Fibroblast of skin of back (primary cell): ENCODE data around the gene MYO5C. TPM values are rescaled to one million over a fixed set of nuclear protein-coding genes. Genes with fewer than 3 reads are reported as not detected.

ENCODE experiments used
- DNase-seq: peaks from one replicate; pipeline ENCODE4 v3.0.0-alpha.2; 2013
- polyA plus RNA-seq, 2 experiments: library from polyadenylated mRNA; unstranded; fragments of 120-200 nt; gene quantifications; one replicate each; pipeline ENCODE4 v1.2.1, GENCODE V29; 2013; ENCODE audit not compliant: insufficient read length in 2 of 2

The MYO5C gene
- 0.25 TPM for polyA plus RNA-seq (2013, experiment 1 of 2; ENCODE audit: insufficient read length)
- 0.17 TPM for polyA plus RNA-seq (2013, experiment 2 of 2; ENCODE audit: insufficient read length)

DNA sequence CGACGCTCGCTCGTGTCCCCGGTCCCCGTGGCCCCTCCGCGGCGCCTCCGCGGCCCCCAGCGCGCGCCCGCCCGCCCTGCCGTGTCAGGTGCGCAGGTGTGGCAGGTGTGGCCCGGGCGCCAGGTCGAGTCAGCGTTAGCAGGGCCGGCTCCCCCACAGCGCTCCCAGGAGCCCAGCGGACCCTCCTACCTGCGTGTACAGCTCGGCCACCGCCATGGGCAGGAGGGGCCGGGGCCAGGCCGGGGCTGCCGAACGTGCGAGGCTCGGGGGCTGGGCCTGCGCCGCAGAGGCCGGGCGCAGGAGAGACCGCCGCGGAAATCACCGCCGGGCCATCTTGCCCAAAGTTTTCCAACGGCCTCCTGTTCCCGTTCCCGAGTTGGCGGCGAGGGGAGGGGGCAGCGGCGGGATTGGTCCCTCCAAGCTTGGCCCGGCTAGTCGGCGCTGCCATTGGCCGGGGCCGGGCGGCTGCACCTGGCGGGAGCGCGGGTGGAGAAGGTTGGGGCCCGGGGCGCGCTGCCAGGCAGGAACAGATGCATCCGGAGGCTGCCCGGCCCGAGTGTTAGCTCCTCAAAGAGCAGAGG, at the start of gene MYO5C:
Gene MYO5C (minus strand): TSS at position 384 of the 581 bp plus-strand sequence. CDS start 168 bp downstream, at position 216.
- DNase-seq = peak; percentile 7

DNA sequence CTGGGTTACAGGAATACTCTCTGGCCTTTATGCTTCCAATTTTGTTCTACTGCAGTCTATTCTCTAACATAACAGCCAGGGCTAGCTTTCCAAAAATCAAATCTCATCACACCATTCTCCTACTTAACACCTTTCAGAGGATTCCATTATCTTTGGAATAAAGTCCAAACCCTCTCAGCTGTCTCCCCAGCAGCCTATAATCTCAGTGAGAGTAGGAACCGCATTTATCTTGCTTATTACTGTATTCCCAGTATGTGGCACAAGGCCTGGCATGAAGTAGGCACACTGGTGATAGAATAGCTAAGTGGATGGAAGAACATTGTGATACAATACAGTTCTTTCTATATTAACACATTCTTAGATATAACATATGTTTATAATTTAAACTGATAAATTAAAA, 49.0 kb upstream of the MYO5C start:
- DNase-seq = no peak

- DNase-seq = peak; percentile 31
Observed at GRCh38 chr15:52343831-52344230, 48.2 kb upstream of the MYO5C start.

GRCh38 chr15:52340093-52340492, 44.5 kb upstream of the MYO5C start:
- DNase-seq = no peak

DNA sequence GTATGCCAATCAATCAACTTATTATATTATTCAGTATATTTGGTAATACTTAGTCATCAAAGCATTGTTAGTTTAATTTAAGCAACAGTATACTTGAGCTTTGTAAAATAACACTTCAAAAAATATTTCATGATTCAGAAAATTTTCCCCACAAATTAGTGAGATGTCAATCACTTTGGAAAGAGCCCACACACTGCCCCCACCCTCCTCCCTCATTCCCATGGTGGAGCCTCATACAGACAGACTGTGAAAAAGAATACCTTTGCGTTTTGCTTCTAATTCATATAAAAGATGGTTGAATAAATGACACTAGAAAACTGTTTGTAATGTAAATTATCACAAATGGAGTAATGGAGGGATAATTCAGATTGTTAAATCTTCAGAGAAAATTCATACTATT, 43.3 kb upstream of the MYO5C start:
- DNase-seq = no peak

DNA sequence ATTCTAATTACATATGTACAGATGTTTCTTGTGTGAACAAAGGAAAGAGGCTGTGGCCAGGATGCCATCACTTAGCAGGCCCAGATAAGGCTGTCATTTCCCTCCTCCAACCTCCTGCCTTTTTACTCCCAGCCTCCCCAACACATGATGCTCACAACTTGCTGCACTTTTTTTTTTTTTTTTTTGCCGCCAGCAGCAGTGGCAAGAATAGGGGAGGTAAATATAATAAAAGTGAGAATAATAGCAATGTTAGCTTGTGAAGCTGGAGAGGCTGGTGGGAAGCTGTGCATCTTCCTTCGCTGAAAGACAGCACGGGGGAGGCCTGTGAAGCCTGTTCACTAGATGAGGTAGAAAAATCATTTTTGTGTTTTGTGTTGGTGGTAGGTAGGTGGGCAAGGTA, 42.5 kb upstream of the MYO5C start:
- no peak for DNase-seq

- DNase-seq = peak; percentile 79
Observed at GRCh38 chr15:52337198-52337853, 41.7 kb upstream of the MYO5C start.

DNA sequence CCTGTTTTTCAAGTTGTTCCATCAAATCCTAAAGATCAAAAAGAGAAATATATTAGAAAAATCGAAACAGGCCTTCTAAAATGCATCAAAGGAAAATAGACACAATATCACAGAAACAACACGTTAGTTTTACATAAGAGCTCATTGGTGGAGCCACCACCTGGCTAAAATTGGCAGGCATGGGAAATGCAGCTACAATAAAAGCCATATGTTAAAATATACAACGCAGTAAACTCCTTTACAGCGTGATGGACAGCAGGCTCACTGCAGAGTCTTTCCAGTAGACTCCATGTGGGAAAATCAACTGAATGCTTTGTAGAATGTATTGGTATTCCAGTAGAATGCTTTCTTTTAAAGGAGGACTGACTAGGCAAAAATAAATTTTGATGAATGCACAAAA, 40.9 kb upstream of the MYO5C start:
- DNase-seq = no peak

- peak; percentile 73 for DNase-seq
Observed at GRCh38 chr15:52334491-52335160, 39.0 kb upstream of the MYO5C start.

- DNase-seq = peak; percentile 55
Observed at GRCh38 chr15:52331490-52332240, 36.1 kb upstream of the MYO5C start.

- DNase-seq = no peak
Observed at GRCh38 chr15:52329987-52330386, 34.4 kb upstream of the MYO5C start.

DNA sequence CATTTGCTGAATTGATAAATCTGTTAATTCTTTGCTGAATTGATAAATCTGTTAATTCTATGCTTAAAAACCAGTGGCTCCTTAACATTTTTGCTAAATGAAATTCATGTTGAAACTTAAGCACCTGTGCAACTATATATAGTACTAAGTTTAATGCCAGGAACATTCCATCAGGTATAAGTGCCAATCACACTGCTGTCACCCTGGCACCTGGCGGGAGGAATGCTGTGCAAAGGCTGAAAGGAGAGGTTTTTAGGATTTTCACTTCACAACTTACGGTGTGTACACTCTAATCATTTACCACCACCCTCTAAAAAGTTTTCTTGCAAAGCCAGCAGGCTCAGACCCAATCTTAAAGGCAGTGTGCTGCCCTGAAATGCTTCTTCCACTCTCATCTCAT, 33.5 kb upstream of the MYO5C start:
- DNase-seq = no peak

DNA sequence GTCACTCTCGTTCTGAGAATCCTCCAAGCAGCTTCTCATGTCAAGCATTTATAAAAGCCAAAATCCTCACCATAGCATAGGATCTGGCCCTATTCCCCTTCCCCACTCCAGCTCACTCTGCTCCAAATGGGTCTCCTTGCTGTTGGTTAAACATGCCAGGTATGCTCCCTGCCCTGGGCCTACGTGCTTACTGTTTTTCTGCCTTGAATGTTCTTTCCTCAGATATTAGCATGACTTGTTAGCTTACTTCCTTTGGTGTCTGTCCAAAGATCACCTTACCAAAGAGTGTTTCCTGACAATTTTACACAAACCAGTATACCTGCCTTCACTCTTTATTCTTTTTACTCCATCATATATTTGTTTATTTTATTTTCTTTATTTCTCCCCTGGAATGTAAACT, 33.1 kb upstream of the MYO5C start:
- DNase-seq = no peak

DNA sequence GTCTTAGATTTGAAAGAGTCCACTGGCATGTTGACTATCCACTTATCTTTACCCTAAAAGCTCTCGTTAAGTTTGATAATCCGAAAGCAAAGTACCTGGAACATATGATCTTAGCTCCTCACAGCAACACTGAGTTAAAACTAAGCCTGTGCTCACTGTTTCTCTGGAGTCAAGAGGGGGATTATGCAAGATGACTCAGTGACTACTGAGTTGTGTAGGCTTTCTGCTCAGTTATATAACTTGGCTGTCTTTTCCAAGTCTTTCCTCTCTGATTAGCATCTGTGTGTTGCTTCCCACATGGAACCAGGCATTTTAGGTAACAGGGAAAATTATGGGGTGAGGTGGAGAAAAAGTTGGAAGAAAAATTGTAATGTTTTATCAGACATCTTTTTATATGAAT, 31.2 kb upstream of the MYO5C start:
- DNase-seq = no peak

GRCh38 chr15:52324109-52324508, 28.5 kb upstream of the MYO5C start:
- no peak for DNase-seq

- no peak for DNase-seq
Observed at GRCh38 chr15:52318729-52319500, 23.3 kb upstream of the MYO5C start.

DNA sequence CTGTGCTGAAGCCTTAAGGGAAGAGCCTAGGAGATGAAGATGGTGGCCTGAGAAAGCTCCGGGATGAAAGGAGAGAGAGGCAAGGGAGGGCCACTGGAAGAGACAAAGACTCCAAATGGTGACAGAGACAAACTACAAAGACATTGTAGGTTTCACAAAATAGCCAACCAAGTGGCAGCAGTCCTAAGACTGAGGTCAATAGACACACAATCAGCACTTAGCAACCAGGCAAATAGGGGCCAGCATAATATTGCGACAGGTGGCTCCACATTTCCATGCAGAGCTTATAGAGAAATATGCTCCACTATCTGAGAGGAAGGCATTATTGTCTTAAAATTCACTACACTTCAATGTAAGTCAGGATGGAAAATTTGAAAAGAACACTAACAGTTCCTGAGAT, 22.1 kb upstream of the MYO5C start:
- no peak for DNase-seq

GRCh38 chr15:52317022-52317421, 21.4 kb upstream of the MYO5C start:
- no peak for DNase-seq

DNA sequence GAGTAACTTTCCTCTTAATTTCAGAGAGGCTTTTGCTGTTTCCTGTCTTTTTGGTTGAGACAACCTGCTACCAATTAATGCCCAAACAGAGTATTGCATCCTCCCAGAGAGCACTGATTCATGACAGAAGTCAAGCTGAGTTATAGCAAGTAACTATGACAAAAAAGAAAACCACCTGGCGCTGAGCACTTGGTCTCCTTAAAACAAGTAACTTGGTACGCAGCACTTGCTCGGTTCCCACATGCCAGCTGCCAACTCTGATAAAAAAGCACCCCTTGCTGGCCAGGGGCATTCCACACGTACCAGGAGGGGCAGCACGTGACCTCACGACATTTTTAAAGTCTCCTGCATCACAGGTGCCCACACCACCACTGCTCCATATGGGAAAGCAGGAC, 13.5 kb upstream of the MYO5C start:
- DNase-seq = no peak

DNA sequence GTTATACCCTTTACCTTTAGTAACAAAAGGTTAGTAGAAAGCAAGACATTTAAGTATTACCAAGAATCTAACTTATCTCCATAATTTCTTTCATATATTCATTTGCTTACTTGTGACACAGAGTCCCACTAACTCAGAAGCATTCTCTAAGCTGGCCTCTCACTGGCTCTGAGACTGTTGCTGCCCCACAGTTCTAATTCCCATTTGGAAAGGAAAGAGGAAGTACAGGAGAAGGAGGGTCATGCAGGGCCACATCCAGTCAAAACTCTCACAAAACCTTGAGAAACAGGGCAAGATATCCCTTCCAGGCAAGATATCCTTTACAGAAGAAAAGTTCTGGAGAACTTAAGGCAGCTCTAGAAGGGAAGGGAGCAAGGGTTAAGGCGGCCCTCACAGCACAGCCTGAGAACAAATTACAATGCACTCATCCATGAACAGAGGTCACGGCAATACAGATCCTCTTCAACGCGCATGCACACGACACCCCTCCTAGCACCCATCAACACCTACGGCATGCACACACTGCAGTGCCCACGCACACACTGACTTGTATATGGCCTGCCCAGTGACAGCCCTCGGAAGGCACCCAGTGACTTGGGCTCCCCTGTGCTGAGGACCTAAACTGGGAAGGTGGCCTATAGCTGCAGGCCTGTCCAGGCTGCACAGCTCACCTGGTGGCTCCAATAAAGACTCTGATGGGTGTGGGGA, 13.0 kb upstream of the MYO5C start:
- no peak for DNase-seq

- DNase-seq = no peak
Observed at GRCh38 chr15:52307847-52308246, 12.2 kb upstream of the MYO5C start.

DNA sequence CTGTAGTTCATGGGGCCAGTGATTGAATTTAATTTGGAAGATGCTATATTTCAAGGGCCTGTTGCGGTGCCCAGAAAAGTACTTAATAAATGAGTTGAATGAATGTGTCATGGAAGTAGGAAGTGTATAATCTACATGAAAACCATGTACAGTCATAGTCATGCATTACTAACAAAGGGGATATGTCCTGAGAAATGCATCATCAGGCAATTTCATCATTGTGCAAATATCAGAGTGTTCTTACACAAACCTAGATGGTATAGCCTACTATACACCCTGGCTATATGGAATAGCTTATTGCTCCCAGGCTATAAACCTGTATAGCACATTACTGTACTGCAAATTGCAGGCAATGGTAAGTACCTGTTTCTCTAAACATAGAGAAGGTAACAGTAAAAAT, 10.7 kb upstream of the MYO5C start:
- DNase-seq = peak; percentile 69
